GM20000 (cell line): ENCODE results near the gene ALX4.

Experiments
- DNase-seq: peaks from one replicate; pipeline ENCODE4 v3.0.0; 2012; ENCODE audit warnings: low spot score
- TF ChIP-seq, protein P1 (sequence below): IDR thresholded peaks from 2 replicates; pipeline ENCODE4 v1.5.1; 2012; ENCODE audit warnings: mild to moderate bottlenecking, control low read depth; ENCODE audit errors: extremely low read depth, missing control alignments

Gene ALX4

DNA sequence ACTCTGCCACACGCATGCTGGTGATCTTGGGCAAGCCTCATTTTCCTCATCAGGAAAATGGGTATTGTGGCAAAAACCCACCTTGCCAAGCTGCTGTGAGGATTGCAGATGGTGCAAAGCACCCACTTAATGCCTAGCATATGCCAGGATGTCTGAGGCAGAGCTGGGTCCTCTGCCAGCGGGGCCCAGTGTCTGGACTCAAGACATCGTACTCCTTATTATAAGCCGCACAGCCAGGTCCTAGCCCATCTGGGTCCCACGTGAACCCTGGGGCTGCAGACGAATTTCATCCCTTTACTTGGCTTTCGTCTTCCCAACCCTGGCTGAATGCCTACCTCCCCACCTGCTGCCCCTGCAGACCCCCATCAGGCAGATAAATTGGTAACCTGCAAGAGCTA lies 34.5 kb upstream of the ALX4 start:
- DNase-seq, result no peak
- TF ChIP-seq, protein P1, sequence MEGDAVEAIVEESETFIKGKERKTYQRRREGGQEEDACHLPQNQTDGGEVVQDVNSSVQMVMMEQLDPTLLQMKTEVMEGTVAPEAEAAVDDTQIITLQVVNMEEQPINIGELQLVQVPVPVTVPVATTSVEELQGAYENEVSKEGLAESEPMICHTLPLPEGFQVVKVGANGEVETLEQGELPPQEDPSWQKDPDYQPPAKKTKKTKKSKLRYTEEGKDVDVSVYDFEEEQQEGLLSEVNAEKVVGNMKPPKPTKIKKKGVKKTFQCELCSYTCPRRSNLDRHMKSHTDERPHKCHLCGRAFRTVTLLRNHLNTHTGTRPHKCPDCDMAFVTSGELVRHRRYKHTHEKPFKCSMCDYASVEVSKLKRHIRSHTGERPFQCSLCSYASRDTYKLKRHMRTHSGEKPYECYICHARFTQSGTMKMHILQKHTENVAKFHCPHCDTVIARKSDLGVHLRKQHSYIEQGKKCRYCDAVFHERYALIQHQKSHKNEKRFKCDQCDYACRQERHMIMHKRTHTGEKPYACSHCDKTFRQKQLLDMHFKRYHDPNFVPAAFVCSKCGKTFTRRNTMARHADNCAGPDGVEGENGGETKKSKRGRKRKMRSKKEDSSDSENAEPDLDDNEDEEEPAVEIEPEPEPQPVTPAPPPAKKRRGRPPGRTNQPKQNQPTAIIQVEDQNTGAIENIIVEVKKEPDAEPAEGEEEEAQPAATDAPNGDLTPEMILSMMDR, result no peak

DNA sequence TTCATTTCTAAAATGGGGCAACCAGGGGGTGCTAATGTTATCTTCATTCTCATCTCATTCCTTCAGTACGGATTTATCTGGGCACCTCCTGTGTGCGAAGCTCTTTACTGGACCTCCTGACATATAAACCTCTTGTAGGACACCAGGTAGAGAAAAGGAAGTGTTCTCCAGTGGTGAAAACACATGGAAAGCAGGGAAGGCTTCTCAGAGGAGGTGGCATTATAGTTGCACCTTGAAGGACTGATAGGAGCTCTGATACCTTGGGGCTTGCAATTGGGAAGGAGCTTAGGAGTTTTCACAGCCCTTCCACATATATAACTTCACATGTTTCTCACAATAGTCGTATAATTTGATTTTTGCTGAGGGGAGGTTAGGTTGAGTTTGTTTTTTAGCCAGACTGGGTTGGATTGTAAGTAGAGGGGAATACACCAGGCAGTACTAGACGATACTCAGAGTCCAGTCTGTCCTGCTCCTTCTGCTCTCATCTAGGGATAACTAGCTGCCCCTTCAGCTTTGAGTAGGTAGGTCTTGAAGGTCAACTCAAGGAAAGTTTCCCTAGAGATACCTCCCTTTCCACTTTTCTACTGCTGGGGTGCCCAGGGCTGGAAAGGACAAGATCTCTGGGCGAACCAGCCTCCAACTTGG lies 34.0 kb upstream of the ALX4 start:
- TF ChIP-seq, protein P1, result no peak
- DNase-seq, result no peak

DNA sequence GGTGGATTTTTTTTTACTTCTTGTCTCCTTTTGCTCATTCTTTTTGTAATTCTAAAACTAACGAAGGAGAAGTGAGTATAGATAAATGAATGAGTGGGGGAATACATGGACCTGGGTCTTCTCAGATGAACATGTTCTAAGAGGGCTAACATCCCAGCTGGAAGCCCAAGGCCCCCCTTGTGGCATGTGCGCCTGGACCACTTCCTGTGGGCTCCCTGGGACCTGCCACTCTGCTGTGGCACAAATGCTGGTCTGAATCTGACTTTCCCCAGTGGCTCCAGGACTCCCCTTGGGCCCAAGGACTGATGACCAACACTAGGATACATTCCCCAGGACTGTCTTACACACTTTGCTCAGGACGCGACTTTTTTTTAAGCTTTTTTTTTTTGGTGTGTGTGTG lies 32.7 kb upstream of the ALX4 start:
- no peak for DNase-seq
- TF ChIP-seq, protein P1, result no peak

DNA sequence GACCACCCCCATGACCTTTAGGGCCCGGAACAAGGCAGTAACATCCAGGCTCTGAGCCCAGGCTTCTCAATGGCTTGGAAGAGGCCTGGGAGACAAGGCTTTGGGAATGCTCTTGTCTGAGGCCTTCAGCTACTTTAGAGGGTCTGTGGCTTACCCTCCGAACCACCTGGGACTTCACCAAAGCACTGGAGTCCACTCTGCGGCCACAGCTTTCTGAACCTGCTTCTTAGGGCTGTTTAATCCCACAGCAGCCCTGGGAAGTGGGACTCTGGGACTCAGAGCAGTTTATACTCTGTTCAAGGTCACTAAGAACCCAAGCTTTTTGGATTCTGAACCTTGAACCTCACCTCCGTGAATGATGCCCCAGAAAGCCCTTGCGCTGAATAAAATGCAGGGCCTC lies 30.7 kb upstream of the ALX4 start:
- no peak for DNase-seq
- TF ChIP-seq, protein P1, result no peak

DNA sequence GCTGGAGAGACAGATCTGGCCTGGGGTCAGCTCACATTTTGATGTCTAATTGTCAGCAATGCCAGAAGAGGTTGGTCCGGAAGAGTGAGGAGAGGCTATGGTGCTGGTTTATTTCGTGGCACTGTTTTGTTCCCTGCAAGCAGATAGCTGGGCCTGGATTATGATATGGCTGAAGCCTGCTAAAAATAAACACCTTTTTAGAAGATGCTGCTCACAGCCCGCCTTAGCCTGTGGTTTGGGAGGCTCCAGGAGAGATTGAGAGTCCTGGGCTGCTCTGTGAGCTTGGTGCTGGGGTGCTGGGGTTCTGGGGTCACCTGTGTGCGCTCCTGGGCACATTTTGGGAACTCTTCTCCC lies 29.6 kb upstream of the ALX4 start:
- no peak for DNase-seq
- TF ChIP-seq, protein P1, result no peak

- TF ChIP-seq, protein P1, result no peak
- DNase-seq, result no peak
Observed at GRCh38 chr11:44338698-44339529, 29.0 kb upstream of the ALX4 start.

GRCh38 chr11:44338026-44338425 lies 28.1 kb upstream of the ALX4 start:
- no peak for DNase-seq
- TF ChIP-seq, protein P1, result no peak
